ENCODE data around the gene FZD7. TPM values are rescaled to one million over a fixed set of nuclear protein-coding genes. Genes with fewer than 3 reads are reported as not detected.
A peak's percentile ranks its signal among the peaks of the same experiment; 100 is the strongest.

The FZD7 gene
- total and polyA plus RNA-seq, 2 donors (not counting 1 experiment from before 2014, with no cell fraction given) = 0.67 to 2.1 TPM

DNA sequence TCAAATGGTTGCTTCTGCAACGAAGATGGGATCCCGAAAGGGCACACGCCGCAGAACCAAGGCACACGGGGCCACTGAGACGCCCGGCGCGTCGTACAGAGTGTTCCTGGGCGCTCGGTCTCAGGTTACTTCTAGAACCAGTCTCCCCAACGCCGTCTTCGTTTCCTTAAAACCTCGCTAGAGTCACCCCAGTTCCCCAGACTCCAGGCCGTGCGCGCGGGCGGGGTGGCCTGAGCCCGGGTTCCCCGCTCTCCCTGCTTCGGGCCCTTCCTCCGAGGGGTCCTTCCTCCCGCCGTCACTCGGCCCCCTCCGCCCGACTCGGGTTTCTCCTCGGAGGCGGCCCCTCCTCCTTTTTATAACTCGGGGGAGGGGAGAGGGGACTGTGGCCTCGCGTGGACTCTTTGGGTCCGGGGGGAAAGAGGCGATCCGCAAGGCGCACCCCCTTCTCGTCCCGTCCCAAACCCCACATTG, 774 bp upstream of the FZD7 start:
- ChIA-PET CTCF (no interaction called here), POLR2A (no interaction called here)
- H2AFZ ChIP-seq (ENCODE audit: insufficient read depth, low read depth, low read length, poor library complexity, severe bottlenecking) = peak overlapping the region; percentile 82
- no peaks in the 10 kb centered on the region for H3K79me2 ChIP-seq (ENCODE audit: control insufficient read depth, insufficient read depth, low read length)
- peak overlapping the region; percentile 63 to 89 (median 72) for H3K4me3 ChIP-seq (ENCODE audit: control extremely low read depth in 1 of 5, extremely low read depth in 1 of 5, insufficient read depth in 1 of 5, low read depth in 2 of 5, low read length in 4 of 5)
- no peaks in the 10 kb centered on the region for H3K36me3 ChIP-seq (replicated peaks in 1 of 2; ENCODE audit: control extremely low read depth in 1 of 2, control insufficient read depth in 1 of 2, extremely low read depth in 1 of 2, insufficient read depth in 2 of 2, low read length in 1 of 2)
- peak overlapping the region; percentile 59 for H3K27ac Mint-ChIP-seq
- ATAC-seq (ENCODE audit: low read depth) = peak; percentile 15
- WGBS (ENCODE audit: insufficient coverage) = under 1% methylated on average over 35 of the region's 42 CpGs
- H3K9me3 Mint-ChIP-seq (ENCODE audit: insufficient read depth) = no peaks in the 10 kb centered on the region
- intact Hi-C loops (cut with micrococcal nuclease) = loop anchor here (1.0 to 10.0 kb wide), 8 partner anchors 28 to 1221 kb away; partner anchors contain the start of genes BMPR2, BZW1, CARF and STRADB
- H4K20me1 ChIP-seq (ENCODE audit: control insufficient read depth, insufficient read depth, low read length, poor library complexity, severe bottlenecking) = no peaks in the 10 kb centered on the region
- H3K4me1 Mint-ChIP-seq = peaks cover 13% of the 10 kb centered on the region
- H3K4me3 Mint-ChIP-seq = peak overlapping the region; percentile 91
- peak; percentile 70 for DNase-seq
- H3K4me1 ChIP-seq (ENCODE audit: control insufficient read depth in 2 of 2, insufficient read depth in 2 of 2, low read length in 2 of 2) = peaks cover 20 to 25% of the 10 kb centered on the region in 2 donors
- H3K9ac ChIP-seq (ENCODE audit: low read length) = peak overlapping the region; percentile 77
- no peak for TF ChIP-seq EZH2 (IDR thresholded peaks at IDR 0.05; ENCODE audit: borderline replicate concordance, insufficient read depth, low read depth, low read length, poor library complexity, severe bottlenecking)
- TF ChIP-seq CTCF (IDR thresholded peaks at IDR 0.05) = no peak
- peaks cover 0 to 43% (median 29%) of the 10 kb centered on the region in 4 experiments for H3K27me3 ChIP-seq (replicated peaks in 1 of 4; ENCODE audit: control extremely low read depth in 1 of 4, control insufficient read depth in 3 of 4, insufficient read depth in 4 of 4, low read length in 3 of 4)
- no peak overlapping the region for H3K27ac ChIP-seq (ENCODE audit: low read length in 2 of 2)
- H3K9me3 ChIP-seq (ENCODE audit: control extremely low read depth in 1 of 3, control insufficient read depth in 2 of 3, insufficient read depth in 1 of 3, low read length in 2 of 3) = peaks cover 0 to 14% (median 0%) of the 10 kb centered on the region in 3 donors
- peak overlapping the region; percentile 98 for H3K4me2 ChIP-seq (replicated peaks; ENCODE audit: low read depth, low read length, poor library complexity, severe bottlenecking)
- peaks cover 18% of the 10 kb centered on the region for H3K27me3 Mint-ChIP-seq

GRCh38 chr2:202034249-202035088, 814 bp downstream of the FZD7 start:
- ChIA-PET CTCF (no interaction called here), POLR2A (no interaction called here)
- Histone ChIP-seq H3K27me3 (replicated peaks in 1 of 4; ENCODE audit: control extremely low read depth in 1 of 4, control insufficient read depth in 3 of 4, insufficient read depth in 4 of 4, low read length in 3 of 4) (peaks cover 0 to 49% (median 38%) of the 10 kb centered on the region in 4 experiments), H3K9me3 (ENCODE audit: control extremely low read depth in 1 of 3, control insufficient read depth in 2 of 3, insufficient read depth in 1 of 3, low read length in 2 of 3) (peaks cover 0 to 14% (median 0%) of the 10 kb centered on the region in 3 donors), H3K36me3 (replicated peaks in 1 of 2; ENCODE audit: control extremely low read depth in 1 of 2, control insufficient read depth in 1 of 2, extremely low read depth in 1 of 2, insufficient read depth in 2 of 2, low read length in 1 of 2) (no peaks in the 10 kb centered on the region), H3K27ac (ENCODE audit: low read length in 2 of 2) (no peak overlapping the region), H3K4me2 (replicated peaks; ENCODE audit: low read depth, low read length, poor library complexity, severe bottlenecking) (peak overlapping the region; percentile 98), H2AFZ (ENCODE audit: insufficient read depth, low read depth, low read length, poor library complexity, severe bottlenecking) (peak overlapping the region; percentile 84), H3K4me1 (ENCODE audit: control insufficient read depth in 2 of 2, insufficient read depth in 2 of 2, low read length in 2 of 2) (peaks cover 20 to 25% of the 10 kb centered on the region in 2 donors), H3K79me2 (ENCODE audit: control insufficient read depth, insufficient read depth, low read length) (no peaks in the 10 kb centered on the region), H4K20me1 (ENCODE audit: control insufficient read depth, insufficient read depth, low read length, poor library complexity, severe bottlenecking) (no peaks in the 10 kb centered on the region), H3K4me3 (ENCODE audit: control extremely low read depth in 1 of 5, extremely low read depth in 1 of 5, insufficient read depth in 1 of 5, low read depth in 2 of 5, low read length in 4 of 5) (peak overlapping the region; percentile 28 to 89 (median 75)), H3K9ac (ENCODE audit: low read length) (peak overlapping the region; percentile 80)
- peak; percentile 65 for DNase-seq
- Mint-ChIP-seq H3K9me3 (ENCODE audit: insufficient read depth) (no peaks in the 10 kb centered on the region), H3K4me1 (peaks cover 13% of the 10 kb centered on the region), H3K27ac (peak overlapping the region; percentile 65), H3K27me3 (peaks cover 28% of the 10 kb centered on the region), H3K4me3 (peak overlapping the region; percentile 91)
- intact Hi-C loops (cut with micrococcal nuclease) = loop anchor here (5.0 to 10.0 kb wide), 6 partner anchors 200 to 1222 kb away; partner anchors contain the start of genes BMPR2, BZW1, CARF and STRADB
- ATAC-seq (ENCODE audit: low read depth) = no peak
- TF ChIP-seq EZH2 (IDR thresholded peaks at IDR 0.05; ENCODE audit: borderline replicate concordance, insufficient read depth, low read depth, low read length, poor library complexity, severe bottlenecking) (no peak), CTCF (IDR thresholded peaks at IDR 0.05) (no peak)
- WGBS (ENCODE audit: insufficient coverage) = under 1% methylated on average over 105 of the region's 105 CpGs

Data from B cell (primary cell).